Esophagus muscularis mucosa (tissue), 4 donors: Measurements from ENCODE around the gene CD3D. TPM values are rescaled to one million over a fixed set of nuclear protein-coding genes. Genes with fewer than 3 reads are reported as not detected.

ENCODE experiments used
- DNase-seq: peaks from one replicate; pipeline ENCODE4 v3.0.0-alpha.2; 2017; ENCODE audit errors: extremely low spot score
- H3K27ac ChIP-seq, 4 donors: fragments of 200-600 bp; sonication (generic); replicated peaks in 1 of 4; 1 replicate in 3 of 4; 2 replicates in 1 of 4; pipeline ENCODE4 v1.5.1; 2016 to 2019; ENCODE audit warnings: mild to moderate bottlenecking in 1 of 4
- H3K27me3 ChIP-seq, 4 donors: fragments of 200-600 bp; sonication (generic); one replicate each; pipeline versions ENCODE4 v1.5.1 to v1.6.0; 2016 to 2019
- H3K36me3 ChIP-seq, 4 donors: fragments of 200-600 bp; sonication (generic); one replicate each; pipeline ENCODE4 v1.5.1; 2016 to 2019
- H3K4me1 ChIP-seq, 4 donors: fragments of 200-600 bp; sonication (generic); one replicate each; pipeline ENCODE4 v1.5.1; 2016 to 2019
- H3K4me3 ChIP-seq, 4 donors: fragments of 200-600 bp; sonication (generic); 1 replicate in 2 of 4; 2 replicates in 2 of 4; pipeline ENCODE4 v1.5.1; 2016 to 2019; ENCODE audit warnings: mild to moderate bottlenecking in 4 of 4, moderate library complexity in 1 of 4
- H3K9me3 ChIP-seq, 4 donors: fragments of 200-600 bp; sonication (generic); 1 replicate in 3 of 4; 2 replicates in 1 of 4; pipeline ENCODE4 v1.5.1; 2016 to 2019
- EP300 ChIP-seq: sonication (generic); formaldehyde crosslinking; IDR thresholded peaks from one replicate; pipeline ENCODE4 v1.6.1; 2017; ENCODE audit warnings: antibody characterized with exemption
- POLR2A ChIP-seq: fragments of 450-650 bp; IDR thresholded peaks from one replicate; pipeline ENCODE4 v1.6.1; 2017; ENCODE audit warnings: antibody characterized with exemption, moderate library complexity, mild to moderate bottlenecking, low read depth
- POLR2AphosphoS5 ChIP-seq, 2 donors: sonication (generic); formaldehyde crosslinking; IDR thresholded peaks; one replicate each; pipeline ENCODE4 v1.6.1; 2017; ENCODE audit warnings: antibody characterized with exemption in 2 of 2
- WGBS: methylation state at CpG from one replicate; pipeline ENCODE4 v1.1.5; 2018; 5-methylcytosine and 5-hydroxymethylcytosine counted together
- intact Hi-C: fragments of 100-400 bp; cut with DNase I; formaldehyde crosslinking; loops from one replicate; pipeline ENCODE4 v1.15.1; 2023
- total RNA-seq, 4 donors: library from RNA; depleted of rRNA; stranded (reverse); fragments of >200 nt; gene quantifications; one replicate each; pipeline versions ENCODE4 v1.1.0 to v1.2.1, GENCODE V29; 2016
- TF ChIP-seq, protein P1 (sequence below), 3 experiments: fragments of 200-600 bp in 2 of 3; fragments of 450-650 bp in 1 of 3; sonication (generic) in 2 of 3; IDR thresholded peaks; one replicate each; pipeline ENCODE4 v1.5.1; 2017 to 2019; ENCODE audit warnings: antibody characterized with exemption in 3 of 3, mild to moderate bottlenecking in 2 of 3, moderate library complexity in 1 of 3

Gene CD3D
- total RNA-seq, 4 donors from 2014 or later: 0.83 TPM; not detected in 3

DNA sequence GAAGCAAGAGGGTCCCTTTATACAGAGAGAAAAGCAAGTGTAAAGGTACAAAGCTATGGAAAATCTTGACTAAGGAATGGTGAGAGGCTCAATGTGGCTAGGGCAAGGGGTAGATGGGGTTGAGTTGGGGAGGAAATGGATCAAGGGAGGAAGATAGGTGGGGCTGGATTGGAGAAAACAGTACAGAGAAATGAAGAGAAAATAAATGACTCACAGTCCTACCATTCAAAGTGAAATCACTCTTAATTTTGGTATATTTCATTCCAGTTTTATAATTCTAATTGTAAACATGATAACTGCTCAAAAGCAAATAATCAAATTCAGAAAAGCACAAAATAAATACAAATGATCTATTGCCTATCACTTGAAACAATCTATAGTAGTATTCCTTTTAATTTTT is 33.5 kb upstream of the CD3D start:
- Histone ChIP-seq H3K9me3 (no peaks in the 10 kb centered on the region), H3K36me3 (peaks cover 93 to 100% (median 97%) of the 10 kb centered on the region in 4 donors), H3K4me3 (no peak overlapping the region), H3K27me3 (no peaks in the 10 kb centered on the region), H3K27ac (no peak overlapping the region), H3K4me1 (no peaks in the 10 kb centered on the region)
- intact Hi-C loops: no loop called here
- no peak for DNase-seq
- TF ChIP-seq, protein P1, sequence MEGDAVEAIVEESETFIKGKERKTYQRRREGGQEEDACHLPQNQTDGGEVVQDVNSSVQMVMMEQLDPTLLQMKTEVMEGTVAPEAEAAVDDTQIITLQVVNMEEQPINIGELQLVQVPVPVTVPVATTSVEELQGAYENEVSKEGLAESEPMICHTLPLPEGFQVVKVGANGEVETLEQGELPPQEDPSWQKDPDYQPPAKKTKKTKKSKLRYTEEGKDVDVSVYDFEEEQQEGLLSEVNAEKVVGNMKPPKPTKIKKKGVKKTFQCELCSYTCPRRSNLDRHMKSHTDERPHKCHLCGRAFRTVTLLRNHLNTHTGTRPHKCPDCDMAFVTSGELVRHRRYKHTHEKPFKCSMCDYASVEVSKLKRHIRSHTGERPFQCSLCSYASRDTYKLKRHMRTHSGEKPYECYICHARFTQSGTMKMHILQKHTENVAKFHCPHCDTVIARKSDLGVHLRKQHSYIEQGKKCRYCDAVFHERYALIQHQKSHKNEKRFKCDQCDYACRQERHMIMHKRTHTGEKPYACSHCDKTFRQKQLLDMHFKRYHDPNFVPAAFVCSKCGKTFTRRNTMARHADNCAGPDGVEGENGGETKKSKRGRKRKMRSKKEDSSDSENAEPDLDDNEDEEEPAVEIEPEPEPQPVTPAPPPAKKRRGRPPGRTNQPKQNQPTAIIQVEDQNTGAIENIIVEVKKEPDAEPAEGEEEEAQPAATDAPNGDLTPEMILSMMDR (IDR thresholded peaks at IDR 0.05): no peak
- TF ChIP-seq POLR2AphosphoS5 (IDR thresholded peaks at IDR 0.05): no peak
- TF ChIP-seq POLR2A: no peak
- no peak for TF ChIP-seq EP300

DNA sequence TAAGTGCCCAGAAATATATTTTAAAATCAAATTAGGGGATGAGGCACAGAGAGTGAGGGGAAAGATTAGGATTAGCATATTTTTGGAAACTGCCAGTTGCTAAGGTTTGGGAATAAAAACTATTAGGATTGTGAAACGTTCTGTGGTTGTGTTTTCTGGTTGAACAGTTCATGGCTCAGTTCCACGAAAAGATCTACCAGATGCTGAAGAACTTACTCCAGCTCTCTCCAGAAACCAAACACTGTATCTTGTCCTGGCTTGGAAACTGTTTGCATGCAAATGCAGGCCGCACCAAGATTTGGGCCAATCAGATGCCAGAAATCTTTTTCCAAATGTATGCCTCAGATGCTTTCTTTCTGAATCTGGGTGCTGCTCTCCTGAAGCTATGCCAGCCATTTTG is 32.2 kb upstream of the CD3D start:
- H3K27me3 ChIP-seq: no peaks in the 10 kb centered on the region
- H3K4me3 ChIP-seq: no peak overlapping the region
- DNase-seq: no peak
- no peaks in the 10 kb centered on the region for H3K9me3 ChIP-seq
- peaks cover 93 to 100% (median 97%) of the 10 kb centered on the region in 4 donors for H3K36me3 ChIP-seq
- intact Hi-C loops: no loop called here
- H3K27ac ChIP-seq: no peak overlapping the region
- no peaks in the 10 kb centered on the region for H3K4me1 ChIP-seq
- TF ChIP-seq EP300 (no peak), POLR2AphosphoS5 (IDR thresholded peaks at IDR 0.05) (no peak), POLR2A (no peak)
- TF ChIP-seq, protein P1 (IDR thresholded peaks at IDR 0.05): no peak
- 71% methylated on average over 3 of the region's 3 CpGs for WGBS

DNA sequence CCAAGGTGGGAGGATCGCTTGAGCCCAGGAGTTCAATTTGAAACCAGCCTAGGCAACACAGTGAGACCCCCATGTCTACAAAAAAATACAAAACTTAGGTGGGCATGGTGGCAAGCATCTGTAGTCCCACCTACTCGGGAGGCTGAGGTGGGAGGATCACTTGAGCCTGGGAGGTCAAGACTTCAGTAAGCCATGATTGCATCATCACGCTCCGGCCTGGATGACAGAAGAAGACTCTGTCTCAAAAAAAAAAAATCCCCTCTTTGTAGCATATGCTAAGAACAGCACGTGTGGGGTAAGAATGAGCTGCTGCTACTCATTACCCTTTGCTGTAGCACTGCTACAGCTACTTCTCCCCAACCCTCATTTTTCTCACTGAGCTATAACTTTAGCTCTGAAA is 31.4 kb upstream of the CD3D start:
- WGBS: 92% methylated on average over 5 of the region's 5 CpGs
- intact Hi-C loops: no loop called here
- H3K9me3 ChIP-seq: no peaks in the 10 kb centered on the region
- H3K27ac ChIP-seq: no peak overlapping the region
- H3K4me3 ChIP-seq: no peak overlapping the region
- peaks cover 93 to 100% (median 97%) of the 10 kb centered on the region in 4 donors for H3K36me3 ChIP-seq
- no peaks in the 10 kb centered on the region for H3K4me1 ChIP-seq
- DNase-seq: no peak
- H3K27me3 ChIP-seq: no peaks in the 10 kb centered on the region
- TF ChIP-seq EP300: no peak
- TF ChIP-seq POLR2A: no peak
- no peak for TF ChIP-seq POLR2AphosphoS5 (IDR thresholded peaks at IDR 0.05)
- TF ChIP-seq, protein P1 (IDR thresholded peaks at IDR 0.05): no peak

DNA sequence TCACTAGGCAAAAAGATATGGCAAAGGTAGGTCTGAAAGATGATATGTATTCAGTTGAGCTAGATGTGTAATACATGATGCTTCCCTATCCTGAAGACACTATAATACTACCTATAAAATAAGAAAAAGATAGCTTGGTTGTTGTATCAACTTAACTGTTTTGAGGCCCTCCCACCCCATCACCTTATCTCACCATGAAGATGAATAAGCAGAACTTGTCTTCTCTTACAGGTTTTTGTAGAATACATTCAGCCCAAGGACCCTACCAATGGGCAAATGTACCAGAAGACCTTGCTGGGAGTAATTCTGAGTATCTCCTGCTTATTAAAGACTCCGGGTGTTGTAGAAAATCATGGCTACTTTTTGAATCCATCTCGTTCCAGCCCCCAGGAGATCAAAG is 30.8 kb upstream of the CD3D start:
- intact Hi-C loops: no loop called here
- Histone ChIP-seq H3K4me1 (no peaks in the 10 kb centered on the region), H3K27me3 (no peaks in the 10 kb centered on the region), H3K9me3 (no peaks in the 10 kb centered on the region), H3K36me3 (peaks cover 94 to 100% (median 97%) of the 10 kb centered on the region in 4 donors), H3K27ac (no peak overlapping the region), H3K4me3 (no peak overlapping the region)
- 96% methylated on average over 2 of the region's 2 CpGs for WGBS
- DNase-seq: no peak
- TF ChIP-seq EP300: no peak
- no peak for TF ChIP-seq POLR2A

DNA sequence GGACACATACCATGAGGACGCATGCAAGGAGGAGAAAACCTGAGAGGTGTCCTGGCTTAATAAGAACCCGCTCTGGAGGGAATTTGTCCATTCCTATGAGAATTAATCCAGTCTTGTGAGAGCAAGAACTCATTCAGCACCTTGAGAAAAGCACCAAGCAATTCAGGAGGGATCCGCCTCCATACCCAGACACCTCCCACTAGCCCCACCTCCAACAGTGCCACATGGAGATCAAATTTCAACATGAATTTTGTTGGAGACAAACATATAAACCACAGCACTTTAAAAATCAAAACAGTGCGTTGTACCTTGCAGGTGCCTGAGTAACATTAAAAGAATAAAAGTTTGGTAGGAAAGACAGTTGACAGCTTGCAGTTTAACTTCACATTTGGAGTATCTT is 28.3 kb upstream of the CD3D start:
- DNase-seq: no peak
- WGBS: 98% methylated on average over 4 of the region's 4 CpGs
- Histone ChIP-seq H3K36me3 (peaks cover 85 to 100% (median 96%) of the 10 kb centered on the region in 4 donors), H3K27me3 (no peaks in the 10 kb centered on the region), H3K9me3 (no peaks in the 10 kb centered on the region), H3K4me1 (peaks cover 0 to under 1% (median 0%) of the 10 kb centered on the region in 4 donors), H3K27ac (no peak overlapping the region), H3K4me3 (no peak overlapping the region)
- TF ChIP-seq POLR2A: no peak
- TF ChIP-seq, protein P1 (IDR thresholded peaks at IDR 0.05): no peak
- intact Hi-C loops: no loop called here
